Activated CD4-positive, alpha-beta T cell treated with anti-CD3 and anti-CD28 coated beads, Interleukin-2, amount 50 U/mL, for 4 hours (primary cell): Measurements from ENCODE around the gene STEAP3.

ENCODE experiments used
- DNase-seq, 2 experiments: peaks; one replicate each; pipeline ENCODE4 v3.0.0-alpha.2; 2020

Gene STEAP3

GRCh38 chr2:119248751-119249150 is 25.1 kb downstream of the STEAP3 start:
- DNase-seq: no peak

DNA sequence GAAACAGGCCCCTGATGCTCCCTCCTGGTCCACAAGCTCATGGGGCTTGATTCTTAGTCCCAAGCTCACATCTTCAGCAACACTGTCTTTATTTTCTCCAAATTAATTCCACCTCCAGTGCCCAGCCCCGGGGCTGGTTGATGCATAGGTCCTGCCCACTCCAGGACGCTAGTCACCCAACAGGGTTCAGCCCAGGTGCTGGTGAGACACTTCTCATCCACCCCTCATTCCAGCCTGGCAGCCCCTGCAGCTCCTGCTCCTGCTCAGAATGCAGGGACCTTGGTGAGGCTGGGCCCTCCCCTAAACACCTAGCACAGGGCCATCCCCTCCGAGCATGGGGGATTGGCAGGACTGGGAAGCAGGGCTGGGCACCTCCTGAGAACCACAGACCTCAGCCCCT is 25.7 kb downstream of the STEAP3 start:
- no peak for DNase-seq

- no peak for DNase-seq
Observed at GRCh38 chr2:119249855-119250717, 26.5 kb downstream of the STEAP3 start.

DNA sequence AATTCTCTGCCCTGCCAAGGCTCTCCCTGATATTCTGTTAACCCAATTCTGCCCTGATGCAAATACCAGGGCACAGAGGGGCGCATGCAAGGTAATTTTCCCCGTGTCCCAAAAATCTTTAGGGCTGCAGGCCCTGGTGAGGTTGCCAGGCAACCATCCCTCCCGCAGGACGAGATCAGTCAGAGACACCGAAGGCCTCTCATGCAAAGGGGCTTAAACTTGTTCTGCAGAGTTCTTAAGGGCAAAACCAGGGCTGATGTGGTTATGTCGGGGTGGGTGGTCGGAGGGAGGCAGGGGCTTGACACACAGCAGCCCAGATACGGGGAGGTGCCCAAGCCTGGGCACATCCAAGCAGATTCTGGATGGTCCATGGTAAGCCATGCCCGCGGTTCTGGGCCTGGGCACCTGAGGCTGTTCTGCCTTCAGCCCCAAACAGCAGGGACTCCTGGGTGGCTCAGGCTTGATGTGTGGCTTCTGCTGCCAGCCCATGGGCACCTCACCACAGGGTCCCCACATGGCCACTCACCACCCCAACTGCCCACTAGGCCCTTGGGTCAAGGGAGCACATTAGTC is 27.2 kb downstream of the STEAP3 start:
- no peak for DNase-seq

DNA sequence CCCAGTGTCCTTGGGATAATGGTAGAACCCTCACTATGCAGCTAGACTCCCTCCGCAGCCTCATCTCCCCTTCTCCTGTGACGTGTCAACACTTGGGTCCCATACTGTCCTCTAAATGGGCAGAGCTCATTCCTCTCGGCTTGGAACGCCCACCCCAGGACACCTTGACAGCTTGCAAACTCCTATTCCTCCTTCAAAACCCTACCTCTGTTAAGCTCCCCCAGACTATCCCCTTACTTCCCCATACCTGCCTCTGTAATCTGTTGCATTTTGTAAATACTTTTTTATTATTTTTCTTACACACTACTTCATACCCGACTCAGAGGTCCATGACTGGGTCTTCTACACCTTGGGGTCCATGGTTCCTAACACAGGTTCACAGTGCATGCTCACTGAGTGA is 28.0 kb downstream of the STEAP3 start:
- no peak for DNase-seq

- no peak for DNase-seq
Observed at GRCh38 chr2:119252186-119253113, 28.8 kb downstream of the STEAP3 start.

DNA sequence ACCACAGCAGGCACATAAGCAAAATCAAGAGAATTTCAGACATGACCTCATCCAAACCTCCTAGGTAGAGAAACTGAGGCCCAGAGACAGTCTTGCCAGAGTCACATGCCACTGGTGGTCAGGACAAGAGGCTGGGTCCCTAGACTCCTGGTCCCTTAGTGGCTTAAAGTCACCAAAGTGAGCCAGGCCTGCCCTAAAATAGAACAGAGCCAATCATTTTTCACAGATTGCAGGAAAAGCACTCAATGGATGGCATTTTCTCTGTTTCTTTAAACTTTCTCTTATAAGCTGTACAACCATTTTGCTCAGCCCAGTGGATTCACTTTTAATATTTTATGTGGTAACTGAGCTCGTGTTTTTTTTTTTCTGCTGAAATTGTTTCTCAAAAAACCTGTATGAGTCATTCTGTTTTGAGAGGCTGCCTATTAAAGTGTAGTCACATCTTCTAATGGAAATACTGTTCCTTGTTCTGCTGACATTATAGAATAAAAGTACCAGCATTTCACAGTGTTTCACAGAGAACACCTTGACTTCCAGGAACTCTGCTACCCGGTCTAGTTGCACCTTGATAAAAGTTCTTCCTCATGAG is 29.6 kb downstream of the STEAP3 start:
- DNase-seq: no peak

GRCh38 chr2:119253760-119254600 is 30.3 kb downstream of the STEAP3 start:
- DNase-seq: no peak

DNA sequence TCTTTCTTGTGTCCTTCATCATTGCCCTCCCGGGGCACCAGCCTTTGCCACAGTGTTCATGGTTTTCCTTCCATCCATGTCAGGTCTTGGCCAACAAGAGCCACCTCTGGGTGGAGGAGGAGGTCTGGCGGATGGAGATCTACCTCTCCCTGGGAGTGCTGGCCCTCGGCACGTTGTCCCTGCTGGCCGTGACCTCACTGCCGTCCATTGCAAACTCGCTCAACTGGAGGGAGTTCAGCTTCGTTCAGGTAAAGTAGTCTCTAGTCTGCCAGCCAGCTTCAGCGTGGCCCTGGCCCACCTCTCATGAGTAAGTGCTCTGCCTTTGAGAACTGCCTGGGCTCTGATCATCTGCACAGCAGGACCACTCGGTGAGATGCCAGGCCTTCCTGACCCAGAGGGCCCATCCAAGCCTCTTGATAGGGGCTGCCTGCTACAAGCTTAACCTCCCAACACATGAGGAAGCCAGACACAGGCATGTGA is 31.0 kb downstream of the STEAP3 start:
- DNase-seq: no peak

DNA sequence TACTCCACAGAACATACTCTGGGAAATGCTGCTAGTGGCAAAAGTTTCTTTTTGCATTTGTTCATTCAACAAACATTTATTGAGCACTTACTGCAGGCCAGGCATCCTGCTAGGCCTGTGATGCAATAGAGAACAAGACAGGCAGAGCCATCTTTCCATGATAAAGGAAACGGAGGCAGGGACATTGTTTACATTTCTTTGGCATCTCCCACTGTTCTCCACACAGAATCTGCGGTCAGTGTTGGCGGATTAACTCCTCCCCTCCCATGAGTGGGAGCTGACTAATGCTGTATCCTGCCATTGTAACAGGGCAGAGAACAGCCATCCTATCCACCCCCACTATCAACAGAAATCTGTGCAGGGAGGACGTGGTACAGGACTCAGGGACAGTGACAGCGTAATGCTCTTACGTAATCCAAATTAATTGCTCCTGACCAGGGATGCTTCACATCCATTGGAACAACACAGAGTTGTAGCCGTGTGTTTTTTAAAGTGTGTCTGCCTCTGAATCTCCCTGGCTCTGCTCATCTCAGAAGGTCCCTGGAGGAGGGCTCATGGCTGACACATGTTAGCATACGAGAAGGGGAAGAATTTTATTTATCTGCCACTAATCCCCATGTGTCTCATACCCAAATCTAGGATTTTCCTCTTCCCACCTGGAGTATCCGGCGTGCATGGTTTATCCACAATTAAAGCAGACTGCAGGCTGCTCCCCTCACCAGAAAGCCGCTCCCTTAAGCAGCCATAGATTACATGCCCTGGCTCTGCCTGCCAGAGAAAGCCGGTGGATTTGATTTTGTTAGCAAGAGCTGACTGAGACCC is 32.3 kb downstream of the STEAP3 start:
- DNase-seq: no peak

DNA sequence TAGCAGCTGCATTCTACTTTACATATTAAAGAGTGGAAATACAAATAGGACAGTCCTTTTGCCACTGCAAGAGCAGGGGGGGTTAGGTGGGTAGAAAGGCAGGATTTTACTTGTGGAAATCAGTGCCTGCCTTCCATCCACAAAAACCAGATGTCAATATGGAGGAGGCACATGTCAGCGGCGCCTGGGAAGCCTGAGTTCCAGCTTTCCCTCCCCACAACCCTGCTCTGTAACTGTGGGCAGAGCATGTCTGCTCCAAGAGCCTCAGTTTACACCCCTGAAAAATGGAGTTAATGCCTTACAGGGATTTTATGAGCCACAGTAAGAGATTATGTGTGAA is 32.9 kb downstream of the STEAP3 start:
- no peak for DNase-seq

DNA sequence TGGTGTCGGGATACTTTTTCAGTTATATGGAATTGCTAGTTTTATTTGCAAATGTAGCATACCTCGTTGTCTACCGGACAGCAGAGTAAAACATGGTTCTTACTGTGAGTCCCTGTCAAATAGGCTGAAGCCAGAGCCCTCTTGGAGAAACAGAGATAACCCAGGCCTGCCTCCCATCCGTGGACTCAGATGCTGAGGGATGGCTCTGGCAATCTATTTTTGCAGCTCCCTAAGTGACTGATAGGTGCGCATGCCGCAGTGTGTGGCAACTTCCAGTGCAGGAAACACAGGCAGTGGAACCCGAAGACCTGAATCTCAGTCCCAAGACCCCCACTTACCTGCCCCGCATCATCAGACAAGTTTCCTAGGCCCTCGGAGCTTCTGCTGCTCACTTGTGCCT is 33.6 kb downstream of the STEAP3 start:
- no peak for DNase-seq

DNA sequence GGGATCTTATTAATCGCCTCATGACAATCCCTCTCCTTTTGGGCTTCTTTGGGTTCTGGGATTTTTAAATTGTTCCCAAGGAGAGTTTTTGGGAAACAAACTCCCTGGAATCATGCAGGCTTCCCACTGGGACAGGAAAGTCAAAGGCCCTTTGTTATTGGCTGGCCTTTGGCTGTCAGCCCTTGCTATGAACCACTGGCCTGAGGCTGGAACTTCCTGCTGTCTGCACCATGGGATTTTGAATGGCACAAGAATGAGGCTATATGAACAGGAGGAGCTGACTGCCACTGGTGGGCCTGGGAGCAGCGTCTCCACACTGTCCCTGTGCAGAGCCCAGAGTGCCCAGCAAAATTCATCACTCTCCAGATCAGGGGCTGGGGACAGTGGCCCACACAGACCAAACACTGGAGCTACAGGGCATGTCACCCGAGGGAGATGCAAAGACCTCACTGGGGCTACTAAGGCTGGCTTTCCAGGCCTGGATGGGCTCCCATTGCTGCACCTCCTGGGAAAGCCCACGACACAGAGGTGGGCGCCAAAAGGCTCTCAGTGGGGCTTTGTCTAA is 35.7 kb downstream of the STEAP3 start:
- no peak for DNase-seq

GRCh38 chr2:119260646-119261492 is 37.2 kb downstream of the STEAP3 start:
- DNase-seq: no peak

DNA sequence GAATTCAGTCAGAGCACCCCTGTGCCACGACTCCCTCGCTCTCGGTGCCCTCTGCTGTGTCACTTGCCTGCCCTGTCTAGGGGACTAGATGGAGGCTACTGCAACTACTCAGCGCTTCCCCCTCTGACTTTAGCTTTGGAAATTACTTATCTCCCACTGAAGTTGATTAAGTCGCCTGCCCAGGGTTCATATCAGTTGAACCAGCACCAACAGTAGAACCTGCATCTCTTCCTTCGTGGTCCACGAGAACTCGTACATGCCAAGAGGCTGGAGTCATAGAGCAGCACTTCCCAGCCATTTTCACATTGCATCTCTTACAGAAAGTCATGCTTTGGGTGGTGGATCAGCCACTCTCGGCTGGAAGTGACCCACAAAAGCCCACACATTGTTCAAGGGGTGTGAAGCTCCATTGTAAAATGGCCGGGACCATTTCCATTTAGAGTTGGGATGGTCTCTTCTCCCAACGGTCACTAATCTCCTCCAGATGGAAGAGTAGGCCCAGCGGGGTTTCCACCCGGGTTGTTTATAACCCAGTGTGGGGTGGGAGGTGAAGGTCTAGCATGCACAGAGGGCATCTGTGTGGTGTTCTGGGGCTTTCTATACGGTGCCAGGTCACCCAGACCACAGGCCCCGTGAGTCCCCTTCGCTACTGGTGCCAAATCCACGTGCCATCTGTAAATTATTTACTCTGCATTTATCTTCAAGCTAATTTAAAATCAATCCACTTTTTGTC is 38.0 kb downstream of the STEAP3 start:
- no peak for DNase-seq

DNA sequence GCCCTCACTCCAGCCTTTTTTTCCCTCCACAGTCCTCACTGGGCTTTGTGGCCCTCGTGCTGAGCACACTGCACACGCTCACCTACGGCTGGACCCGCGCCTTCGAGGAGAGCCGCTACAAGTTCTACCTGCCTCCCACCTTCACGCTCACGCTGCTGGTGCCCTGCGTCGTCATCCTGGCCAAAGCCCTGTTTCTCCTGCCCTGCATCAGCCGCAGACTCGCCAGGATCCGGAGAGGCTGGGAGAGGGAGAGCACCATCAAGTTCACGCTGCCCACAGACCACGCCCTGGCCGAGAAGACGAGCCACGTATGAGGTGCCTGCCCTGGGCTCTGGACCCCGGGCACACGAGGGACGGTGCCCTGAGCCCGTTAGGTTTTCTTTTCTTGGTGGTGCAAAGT is 39.4 kb downstream of the STEAP3 start:
- DNase-seq: no peak

DNA sequence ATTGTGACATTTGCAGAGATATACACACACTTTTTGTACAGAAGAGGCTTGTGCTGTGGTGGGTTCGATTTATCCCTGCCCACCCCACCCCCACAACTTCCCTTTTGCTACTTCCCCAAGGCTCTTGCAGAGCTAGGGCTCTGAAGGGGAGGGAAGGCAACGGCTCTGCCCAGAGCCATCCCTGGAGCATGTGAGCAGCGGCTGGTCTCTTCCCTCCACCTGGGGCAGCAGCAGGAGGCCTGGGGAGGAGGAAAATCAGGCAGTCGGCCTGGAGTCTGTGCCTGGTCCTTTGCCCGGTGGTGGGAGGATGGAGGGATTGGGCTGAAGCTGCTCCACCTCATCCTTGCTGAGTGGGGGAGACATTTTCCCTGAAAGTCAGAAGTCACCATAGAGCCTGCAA is 40.0 kb downstream of the STEAP3 start:
- no peak for DNase-seq

DNA sequence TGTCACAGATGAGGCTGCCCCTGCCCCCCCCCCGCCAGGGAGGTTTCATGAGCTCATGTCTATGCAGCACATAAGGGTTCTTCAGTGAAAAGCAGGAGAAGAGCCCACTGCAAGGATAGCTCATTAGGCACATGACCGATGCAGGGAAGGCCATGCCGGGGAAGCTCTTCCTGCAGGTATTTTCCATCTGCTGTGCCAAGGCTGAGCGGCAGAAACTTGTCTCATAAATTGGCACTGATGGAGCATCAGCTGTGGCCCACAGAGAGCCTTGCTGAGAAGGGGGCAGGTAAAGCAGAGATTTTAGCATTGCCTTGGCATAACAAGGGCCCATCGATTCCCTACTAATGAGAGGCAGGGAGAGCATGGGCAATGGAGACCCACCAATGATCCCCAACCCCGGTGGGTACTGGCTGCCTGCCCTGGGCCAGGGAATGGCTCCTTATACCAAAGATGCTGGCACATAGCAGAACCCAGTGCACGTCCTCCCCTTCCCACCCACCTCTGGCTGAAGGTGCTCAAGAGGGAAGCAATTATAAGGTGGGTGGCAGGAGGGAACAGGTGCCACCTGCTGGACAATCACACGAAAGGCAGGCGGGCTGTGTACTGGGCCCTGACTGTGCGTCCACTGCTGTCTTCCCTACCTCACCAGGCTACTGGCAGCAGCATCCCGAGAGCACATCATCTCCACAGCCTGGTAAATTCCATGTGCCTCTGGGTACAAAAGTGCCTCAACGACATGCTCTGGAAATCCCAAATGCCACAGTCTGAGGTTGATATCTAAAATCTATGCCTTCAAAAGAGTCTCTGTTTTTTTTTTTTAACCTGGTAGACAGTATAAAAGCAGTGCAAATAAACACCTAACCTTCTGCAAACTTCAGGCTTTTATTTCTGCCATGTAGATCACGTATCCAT is 41.4 kb downstream of the STEAP3 start:
- DNase-seq: no peak
